Uterus (tissue), 4 donors: ENCODE results near the gene RNF133. TPM values are rescaled to one million over a fixed set of nuclear protein-coding genes. Genes with fewer than 3 reads are reported as not detected.

Source experiments
- DNase-seq, 2 donors: peaks; one replicate each; pipeline ENCODE4 v3.0.0-alpha.2; 2019 to 2020
- H3K27ac ChIP-seq, 2 donors: fragments of 200-600 bp; sonication (generic); 1 replicate in 1 of 2; 2 replicates in 1 of 2; pipeline ENCODE4 v1.5.1; 2016 to 2018
- H3K27me3 ChIP-seq, 2 donors: fragments of 200-600 bp; sonication (generic); one replicate each; pipeline ENCODE4 v1.5.1; 2018 to 2019; ENCODE audit warnings: control low read depth in 1 of 2
- H3K36me3 ChIP-seq, 2 donors: fragments of 200-600 bp; sonication (generic); one replicate each; pipeline ENCODE4 v1.5.1; 2019; ENCODE audit warnings: control low read depth in 1 of 2
- H3K4me1 ChIP-seq, 2 donors: fragments of 200-600 bp; sonication (generic); one replicate each; pipeline ENCODE4 v1.5.1; 2018 to 2019; ENCODE audit warnings: control low read depth in 1 of 2
- H3K4me3 ChIP-seq, 2 donors: fragments of 200-600 bp; sonication (generic); 1 replicate in 1 of 2; 2 replicates in 1 of 2; pipeline ENCODE4 v1.5.1; 2018 to 2019; ENCODE audit warnings: mild to moderate bottlenecking in 1 of 2
- H3K9me3 ChIP-seq, 2 donors: fragments of 200-600 bp; sonication (generic); one replicate each; pipeline ENCODE4 v1.5.1; 2019; ENCODE audit warnings: control low read depth in 1 of 2
- POLR2A ChIP-seq, 2 donors: fragments of 450-650 bp; IDR thresholded peaks; one replicate each; pipeline ENCODE4 v1.6.1; 2016; ENCODE audit warnings: antibody characterized with exemption in 2 of 2, mild to moderate bottlenecking in 1 of 2, moderate library complexity in 1 of 2
- intact Hi-C: fragments of 100-400 bp; cut with DNase I; formaldehyde crosslinking; loops from one replicate; pipeline ENCODE4 v1.15.1; 2023; ENCODE audit warnings: low total_unique reads
- small RNA-seq: library from RNA; depleted of rRNA; stranded (forward); fragments of <200 nt; gene quantifications from one replicate; pipeline ENCODE3, GENCODE V24; 2016
- total RNA-seq, 4 donors: library from RNA; depleted of rRNA in 3 of 4; stranded (reverse); fragments of >200 nt in 3 of 4; gene quantifications; one replicate each; pipeline versions ENCODE4 v1.1.0 to v1.2.4, GENCODE V29; 2014 to 2023
- TF ChIP-seq, protein P1 (sequence below), 4 experiments: fragments of 200-600 bp in 2 of 4; fragments of 450-650 bp in 2 of 4; sonication (generic) in 2 of 4; IDR thresholded peaks; one replicate each; pipeline ENCODE4 v1.5.1; 2016 to 2019; ENCODE audit warnings: antibody characterized with exemption in 4 of 4, mild to moderate bottlenecking in 2 of 4, moderate library complexity in 1 of 4
- donor health status: DM: yes; HTN: yes; CAD: no.

RNF133 gene
- total RNA-seq, 4 donors from 2014 or later: 1.5 to 6.9 (median 3.8) TPM; not detected in 1

DNA sequence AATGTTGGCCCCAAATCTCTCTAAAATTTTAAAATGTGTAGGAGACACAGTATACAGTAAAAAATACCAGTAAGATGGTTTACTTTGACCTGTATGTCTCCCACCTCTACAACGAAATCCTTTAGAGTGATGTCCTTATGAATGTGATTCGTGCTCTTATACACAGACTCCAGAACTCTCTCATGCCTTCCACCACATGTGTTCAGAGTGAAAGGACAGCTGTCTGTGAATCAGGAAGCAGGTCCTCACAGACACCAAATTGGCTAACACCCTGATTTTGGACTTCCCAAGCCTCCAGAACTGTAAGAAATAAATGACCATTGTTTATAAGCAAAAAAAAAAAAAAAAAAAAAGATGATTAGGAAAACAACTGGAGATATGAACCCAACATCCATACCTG, 35.2 kb downstream of the RNF133 start:
- Histone ChIP-seq H3K27me3 (no peaks in the 10 kb centered on the region), H3K4me3 (no peak overlapping the region), H3K36me3 (no peaks in the 10 kb centered on the region), H3K4me1 (no peaks in the 10 kb centered on the region), H3K27ac (no peak overlapping the region), H3K9me3 (no peaks in the 10 kb centered on the region)
- no peak for TF ChIP-seq POLR2A (IDR thresholded peaks at IDR 0.05)
- TF ChIP-seq, protein P1, sequence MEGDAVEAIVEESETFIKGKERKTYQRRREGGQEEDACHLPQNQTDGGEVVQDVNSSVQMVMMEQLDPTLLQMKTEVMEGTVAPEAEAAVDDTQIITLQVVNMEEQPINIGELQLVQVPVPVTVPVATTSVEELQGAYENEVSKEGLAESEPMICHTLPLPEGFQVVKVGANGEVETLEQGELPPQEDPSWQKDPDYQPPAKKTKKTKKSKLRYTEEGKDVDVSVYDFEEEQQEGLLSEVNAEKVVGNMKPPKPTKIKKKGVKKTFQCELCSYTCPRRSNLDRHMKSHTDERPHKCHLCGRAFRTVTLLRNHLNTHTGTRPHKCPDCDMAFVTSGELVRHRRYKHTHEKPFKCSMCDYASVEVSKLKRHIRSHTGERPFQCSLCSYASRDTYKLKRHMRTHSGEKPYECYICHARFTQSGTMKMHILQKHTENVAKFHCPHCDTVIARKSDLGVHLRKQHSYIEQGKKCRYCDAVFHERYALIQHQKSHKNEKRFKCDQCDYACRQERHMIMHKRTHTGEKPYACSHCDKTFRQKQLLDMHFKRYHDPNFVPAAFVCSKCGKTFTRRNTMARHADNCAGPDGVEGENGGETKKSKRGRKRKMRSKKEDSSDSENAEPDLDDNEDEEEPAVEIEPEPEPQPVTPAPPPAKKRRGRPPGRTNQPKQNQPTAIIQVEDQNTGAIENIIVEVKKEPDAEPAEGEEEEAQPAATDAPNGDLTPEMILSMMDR (IDR thresholded peaks at IDR 0.05): no peak
- intact Hi-C loops: no loop called here
- no peak for DNase-seq

DNA sequence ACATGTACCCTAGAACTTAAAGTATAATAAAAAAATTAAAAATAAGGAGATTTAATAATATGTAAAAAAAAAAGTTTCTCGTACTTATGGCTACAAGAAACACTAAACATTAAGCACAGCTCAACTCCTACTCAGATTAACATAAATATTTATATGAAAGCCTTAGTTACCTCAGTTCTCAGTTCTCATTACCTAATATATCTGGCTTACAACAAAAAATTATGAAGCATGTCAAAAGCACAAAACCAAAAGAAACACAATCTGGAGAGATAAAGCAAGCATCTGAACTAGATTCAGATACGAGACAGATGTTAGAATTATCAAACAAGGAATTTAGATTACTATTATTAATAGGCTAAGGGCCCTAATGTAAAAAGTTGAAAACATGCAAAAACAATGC, 40.1 kb downstream of the RNF133 start:
- TF ChIP-seq POLR2A (IDR thresholded peaks at IDR 0.05): no peak
- TF ChIP-seq, protein P1 (IDR thresholded peaks at IDR 0.05): no peak
- H3K36me3 ChIP-seq: no peaks in the 10 kb centered on the region
- H3K27ac ChIP-seq: no peak overlapping the region
- no peaks in the 10 kb centered on the region for H3K9me3 ChIP-seq
- intact Hi-C loops: no loop called here
- H3K4me3 ChIP-seq: no peak overlapping the region
- H3K27me3 ChIP-seq: no peaks in the 10 kb centered on the region
- no peak for DNase-seq
- no peaks in the 10 kb centered on the region for H3K4me1 ChIP-seq

DNA sequence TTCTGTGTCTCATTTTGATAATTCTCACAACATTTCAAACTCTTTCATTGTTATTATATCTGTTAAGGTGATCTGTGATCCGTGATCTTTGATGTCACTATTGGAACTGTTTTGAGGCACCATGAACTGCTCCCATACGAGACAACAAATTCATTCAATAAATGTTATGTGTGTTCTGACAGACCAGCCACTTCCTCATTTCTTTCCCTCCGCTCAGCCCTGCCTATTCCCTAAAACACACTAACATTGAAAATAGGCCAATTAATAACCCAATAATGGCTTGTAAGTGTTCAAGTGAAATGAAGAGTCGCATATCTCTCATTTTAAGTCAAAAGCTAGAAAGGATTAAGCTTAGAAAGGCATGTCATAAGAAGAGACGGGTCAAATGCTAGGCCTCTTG, 45.2 kb downstream of the RNF133 start:
- intact Hi-C loops: no loop called here

DNA sequence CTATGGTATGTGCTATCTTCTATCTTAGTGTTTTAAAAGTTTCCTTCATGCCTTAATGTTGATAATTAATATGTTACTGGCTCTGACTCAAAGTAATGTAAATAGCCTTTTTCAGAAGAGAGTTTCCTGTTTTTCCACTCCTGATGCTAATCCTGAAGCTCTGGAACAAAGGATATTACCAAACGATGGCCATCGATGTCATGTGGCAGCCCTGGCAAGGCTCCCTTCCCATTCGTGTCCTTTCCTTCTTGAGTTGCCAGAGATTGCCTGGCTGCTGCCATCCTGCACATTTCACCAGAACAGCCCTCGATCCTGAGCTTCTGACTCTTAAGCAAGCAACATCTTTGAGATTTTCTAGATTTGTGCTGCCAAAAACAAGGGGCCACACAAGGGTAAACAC, 46.0 kb downstream of the RNF133 start:
- no peaks in the 10 kb centered on the region for H3K36me3 ChIP-seq
- TF ChIP-seq POLR2A (IDR thresholded peaks at IDR 0.05): no peak
- TF ChIP-seq, protein P1 (IDR thresholded peaks at IDR 0.05): no peak
- no peaks in the 10 kb centered on the region for H3K9me3 ChIP-seq
- H3K27ac ChIP-seq: no peak overlapping the region
- intact Hi-C loops: no loop called here
- H3K4me1 ChIP-seq: no peaks in the 10 kb centered on the region
- no peak overlapping the region for H3K4me3 ChIP-seq
- no peak for DNase-seq
- no peaks in the 10 kb centered on the region for H3K27me3 ChIP-seq

More for the DNA sequence above, 45.2 kb downstream of the RNF133 start:
- no peaks in the 10 kb centered on the region for H3K4me1 ChIP-seq
- H3K4me3 ChIP-seq: no peak overlapping the region
- no peaks in the 10 kb centered on the region for H3K27me3 ChIP-seq
- DNase-seq: no peak
- no peaks in the 10 kb centered on the region for H3K9me3 ChIP-seq
- no peak overlapping the region for H3K27ac ChIP-seq
- H3K36me3 ChIP-seq: no peaks in the 10 kb centered on the region
- no peak for TF ChIP-seq POLR2A (IDR thresholded peaks at IDR 0.05)
- TF ChIP-seq, protein P1 (IDR thresholded peaks at IDR 0.05): no peak

DNA sequence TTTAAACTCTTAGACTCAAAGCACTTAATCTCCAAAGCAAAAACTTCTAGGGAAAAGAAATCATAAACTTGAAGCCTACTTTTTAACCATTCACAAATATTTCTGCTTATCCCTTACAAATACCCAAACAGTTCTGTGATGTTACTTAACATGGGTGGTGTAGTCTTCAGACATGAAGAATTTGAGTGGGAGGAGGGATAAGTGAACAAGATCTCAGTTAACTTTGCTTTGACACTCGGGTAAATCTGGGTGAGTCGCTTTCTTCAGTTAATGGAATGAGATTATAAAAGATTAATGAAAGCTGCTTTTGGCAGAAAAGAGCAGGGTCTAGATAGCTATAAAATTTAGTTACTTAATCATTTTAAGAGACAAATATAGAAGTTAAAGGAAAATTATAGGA, 47.5 kb downstream of the RNF133 start:
- intact Hi-C loops: no loop called here
- H3K27me3 ChIP-seq: no peaks in the 10 kb centered on the region

More for the DNA sequence above, 47.5 kb downstream of the RNF133 start:
- no peak for DNase-seq
- no peak overlapping the region for H3K4me3 ChIP-seq
- no peak for TF ChIP-seq POLR2A (IDR thresholded peaks at IDR 0.05)
- TF ChIP-seq, protein P1 (IDR thresholded peaks at IDR 0.05): no peak
- no peaks in the 10 kb centered on the region for H3K36me3 ChIP-seq
- H3K4me1 ChIP-seq: no peaks in the 10 kb centered on the region
- H3K27ac ChIP-seq: no peak overlapping the region
- no peaks in the 10 kb centered on the region for H3K9me3 ChIP-seq

Small RNAs within 50 kb of the gene (small RNA-seq; reads per million reads assigned to genes)
- not detected for gene AC006463.1

Other genes starting within 250 kb of the RNF133 start
- 1 to 10 TPM; 3.4 to 7.4 (median 4.8) TPM for gene RNF148, start 3.8 kb upstream of the RNF133 start, total RNA-seq
- 100 to 1,000 TPM in 1 of 4 donors, 10 to 100 TPM in 3; 11.5 to 119 (median 36.8) TPM for gene CADPS2, start 187.3 kb upstream of the RNF133 start, total RNA-seq